ENCODE measurements around the gene HLA-E.

Gene HLA-E

DNA sequence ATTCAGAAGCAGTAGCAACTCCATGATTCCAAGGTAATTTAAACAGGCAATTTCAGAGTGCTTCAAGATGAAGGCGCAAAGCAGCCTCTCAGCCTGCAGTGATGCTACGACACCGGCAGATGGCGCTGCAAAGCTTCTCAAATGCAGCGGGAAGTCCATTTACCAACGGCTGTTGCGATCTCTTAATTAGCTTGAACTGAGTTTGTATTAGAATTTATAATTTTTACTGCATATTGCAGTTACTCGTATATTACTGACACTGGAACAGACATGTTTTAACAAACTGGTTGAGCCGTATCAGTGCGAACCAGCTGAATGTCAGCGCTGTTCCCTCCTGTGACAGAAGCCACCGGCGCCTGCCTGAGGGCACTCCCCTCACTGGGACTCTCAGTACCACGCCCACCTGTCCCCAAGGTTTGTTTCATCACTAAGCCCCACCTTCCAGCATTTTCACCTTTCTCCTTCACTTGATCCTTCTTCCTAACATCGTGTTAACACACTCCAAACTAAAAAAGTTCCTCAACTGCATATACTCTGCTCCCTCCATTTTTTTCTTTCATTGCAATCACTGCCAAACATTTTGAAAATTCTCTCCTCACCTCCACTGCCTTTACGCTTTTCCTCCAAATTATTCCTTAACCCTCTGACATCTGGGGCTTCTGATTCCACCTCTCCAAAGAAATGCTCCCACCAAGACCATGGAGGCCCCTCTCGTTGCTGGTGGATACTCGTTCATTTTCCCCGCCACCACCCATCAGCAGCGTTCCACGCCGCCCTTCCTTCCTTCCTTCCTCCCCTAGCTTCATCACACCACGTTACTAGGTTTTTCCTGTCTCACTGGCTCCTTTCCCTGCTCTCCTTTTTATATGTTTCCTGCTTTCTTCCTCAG is 52.5 kb downstream of the HLA-E start:
- DNase-seq (ENCODE audit: low spot score): peak; percentile 77

GRCh38 chr6:30542404-30542725 is 53.1 kb downstream of the HLA-E start:
- DNase-seq (ENCODE audit: low spot score): no peak

DNA sequence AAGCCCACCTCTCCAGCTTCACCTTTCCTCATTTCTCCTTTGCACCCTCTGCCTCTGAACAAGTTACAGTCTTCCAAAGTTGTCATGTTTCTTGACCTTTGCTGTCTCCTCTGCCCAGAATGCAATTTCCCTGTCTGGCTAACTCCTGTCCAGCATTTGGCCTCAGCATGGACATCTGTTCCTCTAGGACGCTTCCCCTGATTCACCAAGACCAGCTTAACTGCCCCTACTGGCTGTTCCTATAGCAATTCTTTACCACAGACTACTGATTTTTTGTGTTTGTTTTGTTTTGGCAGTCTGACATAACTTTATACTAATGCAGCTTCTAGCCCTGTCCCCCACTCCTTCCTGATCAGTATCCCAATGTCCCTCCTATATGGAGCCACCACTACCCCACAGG is 53.6 kb downstream of the HLA-E start:
- no peak for DNase-seq (ENCODE audit: low spot score)
